Mucosa of descending colon (tissue), 3 donors: Measurements from ENCODE around the gene GHITM. TPM values are rescaled to one million over a fixed set of nuclear protein-coding genes. Genes with fewer than 3 reads are reported as not detected.
"Not testable (repeated sequence)": the region's sequence is repeated elsewhere in the genome, so short reads cannot be mapped to it uniquely, and the experiment has no call there.

ENCODE experiments used
- ATAC-seq: fragments of 200-7000 bp; cut with Tn5 transposase; one replicate; pipeline ENCODE4 v1.9.1; 2020; ENCODE audit warnings: mild to moderate bottlenecking, moderate library complexity
- DNase-seq, 3 donors: peaks; one replicate each; pipeline ENCODE4 v3.0.0-alpha.2; 2020
- H3K36me3 ChIP-seq: fragments of 200-600 bp; one replicate; pipeline ENCODE4 v1.8.0; 2021; ENCODE audit warnings: low read depth, mild to moderate bottlenecking
- H3K4me1 ChIP-seq: fragments of 200-600 bp; one replicate; pipeline ENCODE4 v1.8.0; 2021; ENCODE audit warnings: low read depth, mild to moderate bottlenecking
- H3K4me3 ChIP-seq: fragments of 200-600 bp; one replicate; pipeline ENCODE4 v1.8.0; 2021; ENCODE audit warnings: mild to moderate bottlenecking
- H3K9me3 ChIP-seq: fragments of 200-600 bp; one replicate; pipeline ENCODE4 v1.8.0; 2021; ENCODE audit warnings: mild to moderate bottlenecking
- intact Hi-C, 2 donors: fragments of 100-400 bp; cut with DNase I in 1 of 2; cut with micrococcal nuclease in 1 of 2; formaldehyde crosslinking; loops; one replicate each; pipeline versions ENCODE4 v1.11.0 to v1.11.1; 2022; cut with DNase I, micrococcal nuclease
- total RNA-seq, 3 donors: library from RNA; stranded (reverse); fragmentation: NEBNext Ultra II Directional in 2 of 3; extraction: Animal tissue kit (Norgen Biotek cat#: 25700) in 2 of 3; gene quantifications; one replicate each; pipeline versions ENCODE4 v1.2.1 to v1.2.4, GENCODE V29; 2021 to 2023
- TF ChIP-seq, protein P1 (sequence below): fragments of 200-600 bp; IDR thresholded peaks from one replicate; pipeline ENCODE4 v1.8.0; 2022; ENCODE audit warnings: antibody characterized with exemption, mild to moderate bottlenecking
- donor health status: DM: no; HTN: no; CAD: no; lungs with moderate emphysema.
- donor health status: DM: no; HTN: no; CAD: no.
- donor health status: DM: no; HTN: yes; CAD: no.

GHITM gene
- total RNA-seq, 3 donors from 2014 or later, result 216 to 279 (median 271) TPM

DNA sequence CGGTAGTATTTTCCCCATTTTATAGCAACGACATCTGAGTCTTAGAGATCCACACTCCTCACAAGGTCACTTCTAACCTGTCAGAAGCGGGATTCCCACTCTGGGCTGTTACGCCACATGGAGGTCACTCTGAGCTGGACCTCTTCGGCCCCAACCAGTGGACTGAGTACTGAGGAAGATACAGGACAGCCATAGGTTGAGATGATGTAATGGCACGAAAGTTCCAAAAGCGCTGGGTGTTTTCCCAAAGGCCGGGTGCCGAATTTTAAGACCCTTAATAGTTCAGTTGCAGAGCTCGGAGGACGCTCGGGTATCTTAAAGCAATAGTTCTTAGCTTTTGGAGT is 699 bp downstream of the GHITM start:
- TF ChIP-seq, protein P1, sequence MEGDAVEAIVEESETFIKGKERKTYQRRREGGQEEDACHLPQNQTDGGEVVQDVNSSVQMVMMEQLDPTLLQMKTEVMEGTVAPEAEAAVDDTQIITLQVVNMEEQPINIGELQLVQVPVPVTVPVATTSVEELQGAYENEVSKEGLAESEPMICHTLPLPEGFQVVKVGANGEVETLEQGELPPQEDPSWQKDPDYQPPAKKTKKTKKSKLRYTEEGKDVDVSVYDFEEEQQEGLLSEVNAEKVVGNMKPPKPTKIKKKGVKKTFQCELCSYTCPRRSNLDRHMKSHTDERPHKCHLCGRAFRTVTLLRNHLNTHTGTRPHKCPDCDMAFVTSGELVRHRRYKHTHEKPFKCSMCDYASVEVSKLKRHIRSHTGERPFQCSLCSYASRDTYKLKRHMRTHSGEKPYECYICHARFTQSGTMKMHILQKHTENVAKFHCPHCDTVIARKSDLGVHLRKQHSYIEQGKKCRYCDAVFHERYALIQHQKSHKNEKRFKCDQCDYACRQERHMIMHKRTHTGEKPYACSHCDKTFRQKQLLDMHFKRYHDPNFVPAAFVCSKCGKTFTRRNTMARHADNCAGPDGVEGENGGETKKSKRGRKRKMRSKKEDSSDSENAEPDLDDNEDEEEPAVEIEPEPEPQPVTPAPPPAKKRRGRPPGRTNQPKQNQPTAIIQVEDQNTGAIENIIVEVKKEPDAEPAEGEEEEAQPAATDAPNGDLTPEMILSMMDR, result no peak
- ATAC-seq, result peak; percentile 1
- H3K4me1 ChIP-seq, result peaks cover 29% of the 10 kb centered on the region
- no peak for DNase-seq
- peak overlapping the region; percentile 96 for H3K4me3 ChIP-seq
- H3K9me3 ChIP-seq, result no peaks in the 10 kb centered on the region
- peaks cover 20% of the 10 kb centered on the region for H3K36me3 ChIP-seq
- intact Hi-C loops, result loop anchor here in 1 of 2 donors (10.0 kb wide), 1 partner anchor 65 kb away; no protein-coding TSS in a partner anchor

DNA sequence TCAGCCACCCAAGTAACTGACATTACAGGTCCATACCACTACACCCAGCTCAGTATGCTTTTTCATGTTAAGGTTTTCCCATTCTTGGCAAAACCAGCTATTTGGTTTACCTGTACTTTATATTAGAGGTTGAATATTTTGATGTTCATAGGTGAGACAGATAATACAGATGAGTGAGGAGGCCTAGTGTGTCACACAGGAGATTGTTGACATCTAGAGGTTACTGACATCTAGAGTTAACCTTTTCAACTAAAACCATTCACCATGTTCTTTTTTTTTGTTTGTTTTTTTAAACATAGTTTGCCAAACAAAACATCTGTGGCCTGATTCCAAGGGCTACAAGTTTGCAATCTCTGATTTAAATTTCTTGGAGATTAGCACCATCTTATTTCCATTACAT is 8.0 kb downstream of the GHITM start:
- no peak for ATAC-seq
- TF ChIP-seq, protein P1, result no peak
- intact Hi-C loops, result loop anchor here in 1 of 2 donors (10.0 kb wide), 1 partner anchor 57 kb away; no protein-coding TSS in a partner anchor
- H3K4me1 ChIP-seq, result no peaks in the 10 kb centered on the region
- DNase-seq, result no peak
- no peak overlapping the region for H3K4me3 ChIP-seq
- H3K36me3 ChIP-seq, result peaks cover 36% of the 10 kb centered on the region
- H3K9me3 ChIP-seq, result no peaks in the 10 kb centered on the region

DNA sequence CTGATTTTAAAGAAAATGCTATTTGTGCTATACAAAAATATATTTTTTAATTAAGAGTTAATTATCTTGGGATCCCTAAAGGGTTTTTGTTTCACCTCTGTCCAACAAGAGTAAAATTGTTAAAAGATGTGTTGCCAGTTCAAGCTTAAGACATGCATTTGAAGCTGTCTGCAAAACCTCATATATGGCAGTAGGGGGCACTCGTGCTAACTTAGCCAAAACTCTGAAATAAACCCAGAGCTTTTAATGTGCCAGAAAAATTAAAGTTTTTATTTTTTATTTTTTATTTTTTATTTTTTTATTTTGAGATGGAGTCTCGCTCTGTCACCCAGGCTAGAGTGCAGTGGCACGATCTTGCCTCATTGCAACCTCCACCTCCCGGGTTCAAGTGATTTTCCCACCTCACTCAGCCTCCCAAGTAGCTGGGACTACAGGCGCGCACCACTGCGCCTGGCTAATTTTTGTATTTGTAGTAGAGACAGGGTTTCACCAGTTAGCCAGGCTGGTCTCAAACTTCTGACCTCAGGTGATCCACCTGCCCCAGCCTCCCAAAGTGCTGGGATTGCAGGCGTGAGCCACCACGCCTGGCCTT is 8.8 kb downstream of the GHITM start:
- not testable (repeated sequence) for H3K4me3 ChIP-seq, DNase-seq, H3K4me1 ChIP-seq, H3K9me3 ChIP-seq
- peak; percentile 70 for ATAC-seq
- TF ChIP-seq, protein P1, result peak; percentile 72
- intact Hi-C loops, result loop anchor here in 1 of 2 donors (10.0 kb wide), 1 partner anchor 57 kb away; no protein-coding TSS in a partner anchor
- peaks cover 31% of the 10 kb centered on the region for H3K36me3 ChIP-seq

DNA sequence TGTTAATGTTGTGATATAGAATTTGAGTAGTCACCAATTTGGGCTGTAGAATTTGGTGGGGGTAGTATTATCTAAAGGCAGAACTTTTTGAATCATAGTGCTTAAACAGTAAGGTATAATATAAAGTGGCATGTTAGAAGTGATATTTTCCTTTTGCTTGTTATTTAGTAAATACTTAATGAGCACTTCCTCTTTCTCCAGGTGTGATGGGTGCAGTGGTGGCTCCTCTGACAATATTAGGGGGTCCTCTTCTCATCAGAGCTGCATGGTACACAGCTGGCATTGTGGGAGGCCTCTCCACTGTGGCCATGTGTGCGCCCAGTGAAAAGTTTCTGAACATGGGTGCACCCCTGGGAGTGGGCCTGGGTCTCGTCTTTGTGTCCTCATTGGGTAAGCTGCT is 10.5 kb downstream of the GHITM start:
- intact Hi-C loops, result loop anchor here (10.0 kb wide), 1 partner anchor 55 kb away; no protein-coding TSS in a partner anchor
- Histone ChIP-seq H3K36me3 (peaks cover 16% of the 10 kb centered on the region), H3K4me3 (no peak overlapping the region), H3K4me1 (no peaks in the 10 kb centered on the region), H3K9me3 (no peaks in the 10 kb centered on the region)
- TF ChIP-seq, protein P1, result no peak
- no peak for ATAC-seq
- no peak for DNase-seq

DNA sequence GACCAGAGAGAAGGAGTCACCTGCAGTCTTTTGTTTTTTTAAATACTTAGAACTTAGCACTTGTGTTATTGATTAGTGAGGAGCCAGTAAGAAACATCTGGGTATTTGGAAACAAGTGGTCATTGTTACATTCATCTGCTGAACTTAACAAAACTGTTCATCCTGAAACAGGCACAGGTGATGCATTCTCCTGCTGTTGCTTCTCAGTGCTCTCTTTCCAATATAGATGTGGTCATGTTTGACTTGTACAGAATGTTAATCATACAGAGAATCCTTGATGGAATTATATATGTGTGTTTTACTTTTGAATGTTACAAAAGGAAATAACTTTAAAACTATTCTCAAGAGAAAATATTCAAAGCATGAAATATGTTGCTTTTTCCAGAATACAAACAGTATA is 13.5 kb downstream of the GHITM start:
- ATAC-seq (no peak), DNase-seq (no peak)
- no peaks in the 10 kb centered on the region for H3K4me1 ChIP-seq
- H3K9me3 ChIP-seq, result no peaks in the 10 kb centered on the region
- TF ChIP-seq, protein P1, result no peak
- no peak overlapping the region for H3K4me3 ChIP-seq
- intact Hi-C loops, result loop anchor here in 1 of 2 donors (10.0 kb wide), 1 partner anchor 52 kb away; no protein-coding TSS in a partner anchor
- peaks cover 8% of the 10 kb centered on the region for H3K36me3 ChIP-seq
